ENCODE data around the gene KRTAP12-1. TPM values are rescaled to one million over a fixed set of nuclear protein-coding genes. Genes with fewer than 3 reads are reported as not detected.
"Not testable (repeated sequence)": the region's sequence is repeated elsewhere in the genome, so short reads cannot be mapped to it uniquely, and the experiment has no call there.

The KRTAP12-1 gene
- total RNA-seq, 1 donor from 2014 or later, result not detected

- Mint-ChIP-seq H3K27me3 (peaks cover 81% of the 10 kb centered on the region), H3K27ac (no peak overlapping the region), H3K4me1 (ENCODE audit: unreplicated experiment) (peaks cover 9% of the 10 kb centered on the region), H3K36me3 (no peaks in the 10 kb centered on the region), H3K4me3 (no peak overlapping the region), H3K9me3 (no peaks in the 10 kb centered on the region)
- TF ChIP-seq, protein P1, sequence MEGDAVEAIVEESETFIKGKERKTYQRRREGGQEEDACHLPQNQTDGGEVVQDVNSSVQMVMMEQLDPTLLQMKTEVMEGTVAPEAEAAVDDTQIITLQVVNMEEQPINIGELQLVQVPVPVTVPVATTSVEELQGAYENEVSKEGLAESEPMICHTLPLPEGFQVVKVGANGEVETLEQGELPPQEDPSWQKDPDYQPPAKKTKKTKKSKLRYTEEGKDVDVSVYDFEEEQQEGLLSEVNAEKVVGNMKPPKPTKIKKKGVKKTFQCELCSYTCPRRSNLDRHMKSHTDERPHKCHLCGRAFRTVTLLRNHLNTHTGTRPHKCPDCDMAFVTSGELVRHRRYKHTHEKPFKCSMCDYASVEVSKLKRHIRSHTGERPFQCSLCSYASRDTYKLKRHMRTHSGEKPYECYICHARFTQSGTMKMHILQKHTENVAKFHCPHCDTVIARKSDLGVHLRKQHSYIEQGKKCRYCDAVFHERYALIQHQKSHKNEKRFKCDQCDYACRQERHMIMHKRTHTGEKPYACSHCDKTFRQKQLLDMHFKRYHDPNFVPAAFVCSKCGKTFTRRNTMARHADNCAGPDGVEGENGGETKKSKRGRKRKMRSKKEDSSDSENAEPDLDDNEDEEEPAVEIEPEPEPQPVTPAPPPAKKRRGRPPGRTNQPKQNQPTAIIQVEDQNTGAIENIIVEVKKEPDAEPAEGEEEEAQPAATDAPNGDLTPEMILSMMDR (conservative IDR thresholded peaks at IDR 0.05), result no peak
- no peak for DNase-seq (ENCODE audit: extremely low spot score, unreplicated experiment)
Measured at GRCh38 chr21:44699502-44700001, 17.6 kb upstream of the KRTAP12-1 start.

GRCh38 chr21:44697811-44698734 lies 16.1 kb upstream of the KRTAP12-1 start:
- Mint-ChIP-seq H3K27me3 (peaks cover 75% of the 10 kb centered on the region), H3K4me3 (no peak overlapping the region), H3K4me1 (ENCODE audit: unreplicated experiment) (peaks cover 9% of the 10 kb centered on the region), H3K9me3 (peaks cover 9% of the 10 kb centered on the region), H3K27ac (no peak overlapping the region), H3K36me3 (no peaks in the 10 kb centered on the region)
- TF ChIP-seq, protein P1 (conservative IDR thresholded peaks at IDR 0.05), result no peak
- DNase-seq (ENCODE audit: extremely low spot score, unreplicated experiment), result no peak

DNA sequence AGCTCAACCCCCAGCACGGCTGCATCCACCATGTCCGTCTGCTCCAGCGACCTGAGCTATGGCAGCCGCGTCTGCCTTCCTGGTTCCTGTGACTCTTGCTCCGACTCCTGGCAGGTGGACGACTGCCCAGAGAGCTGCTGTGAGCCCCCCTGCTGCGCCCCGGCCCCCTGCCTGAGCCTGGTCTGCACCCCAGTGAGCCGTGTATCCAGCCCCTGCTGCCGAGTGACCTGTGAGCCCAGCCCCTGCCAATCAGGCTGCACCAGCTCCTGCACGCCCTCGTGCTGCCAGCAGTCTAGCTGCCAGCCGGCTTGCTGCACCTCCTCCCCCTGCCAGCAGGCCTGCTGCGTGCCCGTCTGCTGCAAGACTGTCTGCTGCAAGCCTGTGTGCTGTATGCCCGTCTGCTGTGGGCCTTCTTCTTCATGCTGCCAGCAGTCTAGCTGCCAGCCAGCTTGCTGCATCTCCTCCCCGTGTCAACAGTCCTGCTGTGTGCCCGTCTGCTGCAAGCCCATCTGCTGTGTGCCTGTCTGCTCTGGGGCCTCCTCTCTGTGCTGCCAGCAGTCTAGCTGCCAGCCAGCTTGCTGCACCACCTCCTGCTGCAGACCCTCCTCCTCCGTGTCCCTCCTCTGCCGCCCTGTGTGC lies 15.3 kb upstream of the KRTAP12-1 start, which contains the start of gene KRTAP10-12:
KRTAP10-12 (plus strand) TSS at position 1 of the 639 bp plus-strand sequence; CDS start at position 31, 30 bp downstream.
- Mint-ChIP-seq H3K27me3 (peaks cover 70% of the 10 kb centered on the region), H3K9me3 (peaks cover 17% of the 10 kb centered on the region)
- H3K27ac Mint-ChIP-seq; H3K36me3 Mint-ChIP-seq; DNase-seq (ENCODE audit: extremely low spot score, unreplicated experiment); H3K4me3 Mint-ChIP-seq; H3K4me1 Mint-ChIP-seq (ENCODE audit: unreplicated experiment): not testable (repeated sequence)

GRCh38 chr21:44696572-44696971 lies 14.6 kb upstream of the KRTAP12-1 start:
- Mint-ChIP-seq H3K4me3 (no peak overlapping the region), H3K4me1 (ENCODE audit: unreplicated experiment) (peaks cover 5% of the 10 kb centered on the region)

DNA sequence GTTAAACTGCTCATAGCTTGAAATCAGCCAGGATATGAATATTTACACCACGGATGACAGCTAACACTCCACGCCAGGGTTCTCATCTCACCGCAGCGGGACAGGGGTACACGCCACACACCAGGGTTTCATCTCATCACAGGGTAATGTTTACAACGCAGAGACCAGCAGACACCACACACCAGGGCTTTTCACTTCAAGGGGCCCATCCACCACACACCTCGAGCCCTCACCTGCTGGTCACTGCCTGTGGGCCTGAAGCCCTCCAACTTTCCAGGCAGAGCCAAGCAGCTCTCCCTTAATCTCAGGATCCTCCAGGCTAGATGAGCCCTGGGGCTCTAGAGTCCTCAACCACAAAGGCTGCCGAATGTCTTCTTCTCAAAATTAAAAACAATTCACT lies 13.7 kb upstream of the KRTAP12-1 start:
- Mint-ChIP-seq H3K27ac (no peak overlapping the region), H3K27me3 (peaks cover 69% of the 10 kb centered on the region), H3K4me3 (no peak overlapping the region), H3K36me3 (no peaks in the 10 kb centered on the region), H3K9me3 (peaks cover 17% of the 10 kb centered on the region), H3K4me1 (ENCODE audit: unreplicated experiment) (peaks cover 5% of the 10 kb centered on the region)
- TF ChIP-seq, protein P1 (conservative IDR thresholded peaks at IDR 0.05), result no peak
- no peak for DNase-seq (ENCODE audit: extremely low spot score, unreplicated experiment)

More at GRCh38 chr21:44696572-44696971, 14.6 kb upstream of the KRTAP12-1 start:
- no peak for DNase-seq (ENCODE audit: extremely low spot score, unreplicated experiment)
- TF ChIP-seq, protein P1 (conservative IDR thresholded peaks at IDR 0.05), result no peak
- Mint-ChIP-seq H3K27ac (no peak overlapping the region), H3K27me3 (peaks cover 68% of the 10 kb centered on the region), H3K36me3 (no peaks in the 10 kb centered on the region), H3K9me3 (peaks cover 17% of the 10 kb centered on the region)

Data from type B pancreatic cell (in vitro differentiated cells).